GM12891 (cell line): Measurements from ENCODE around the gene RPL34.

ENCODE experiments used
- PAX5 ChIP-seq: IDR thresholded peaks from 2 replicates; pipeline ENCODE4 v1.6.1; 2011; ENCODE audit warnings: low read length, moderate library complexity, mild to moderate bottlenecking; ENCODE audit not compliant: insufficient read depth, severe bottlenecking
- POLR2A ChIP-seq: IDR thresholded peaks from 2 replicates; pipeline ENCODE4 v1.6.1; 2011; ENCODE audit warnings: low read depth, low read length, control low read depth
- POLR2AphosphoS5 ChIP-seq: IDR thresholded peaks from 2 replicates; pipeline ENCODE4 v1.6.1; 2011; ENCODE audit warnings: low read depth, low read length, control low read depth
- POU2F2 ChIP-seq: IDR thresholded peaks from 2 replicates; pipeline ENCODE4 v1.6.1; 2011; ENCODE audit warnings: low read depth, mild to moderate bottlenecking, control low read depth, low read length, moderate library complexity
- SPI1 ChIP-seq: IDR thresholded peaks from 2 replicates; pipeline ENCODE4 v1.6.1; 2011; ENCODE audit warnings: low read depth, low read length, control low read depth
- TAF1 ChIP-seq: IDR thresholded peaks from 2 replicates; pipeline ENCODE4 v1.6.1; 2011; ENCODE audit warnings: low read depth, low read length, control low read depth

- TF ChIP-seq TAF1 (no peak), POLR2A (no peak), POLR2AphosphoS5 (no peak), POU2F2 (no peak), PAX5 (no peak), SPI1 (peak; percentile 34; the same call in 1 of the 2 replicates)
These were observed 39.3 kb upstream of the RPL34 start for GRCh38 chr4:108581083-108581482.
